AG09319 (cell line): ENCODE data around the gene NEDD9.

Experiments used
- DNase-seq: peaks from one replicate; pipeline ENCODE4 v3.0.0-alpha.2; 2010; ENCODE audit warnings: low read depth; ENCODE audit errors: extremely low read depth
- CTCF ChIP-seq: IDR thresholded peaks from 2 replicates; pipeline ENCODE4 v1.5.1; 2011; ENCODE audit warnings: low read depth, mild to moderate bottlenecking, inconsistent platforms, low read length, moderate library complexity

NEDD9 gene

GRCh38 chr6:11232193-11232769 lies at the start of gene NEDD9:
TSS of gene NEDD9 (minus strand) at chr6:11232668. CDS start at chr6:11232515, 153 bp downstream.
- TF ChIP-seq CTCF: no peak; the same call in 1 of the 2 replicates
- DNase-seq: peak; percentile 87

GRCh38 chr6:11282245-11282644 lies 49.8 kb upstream of the NEDD9 start:
- no peak for TF ChIP-seq CTCF

GRCh38 chr6:11280394-11280793 lies 47.9 kb upstream of the NEDD9 start:
- TF ChIP-seq CTCF: no peak

More at GRCh38 chr6:11282245-11282644, 49.8 kb upstream of the NEDD9 start:
- DNase-seq: no peak

GRCh38 chr6:11279284-11279689 lies 46.8 kb upstream of the NEDD9 start:
- no peak for DNase-seq
- TF ChIP-seq CTCF: no peak

More at GRCh38 chr6:11280394-11280793, 47.9 kb upstream of the NEDD9 start:
- no peak for DNase-seq

GRCh38 chr6:11278207-11278559 lies 45.7 kb upstream of the NEDD9 start:
- no peak for DNase-seq

GRCh38 chr6:11277275-11278206 lies 45.1 kb upstream of the NEDD9 start:
- DNase-seq: no peak
- no peak for TF ChIP-seq CTCF

More at GRCh38 chr6:11278207-11278559, 45.7 kb upstream of the NEDD9 start:
- no peak for TF ChIP-seq CTCF

GRCh38 chr6:11276911-11277274 lies 44.4 kb upstream of the NEDD9 start:
- no peak for DNase-seq
- TF ChIP-seq CTCF: no peak
